NCI-H82 treated with DMSO at 0.1 percent for 48 hours (cell line): ENCODE data around the gene SLCO3A1.

Source experiments
- DNase-seq: peaks from one replicate; lab custom pipeline; 2025; ENCODE audit not compliant: unreplicated experiment; lab: John Stamatoyannopoulos, UW

Gene SLCO3A1

GRCh38 chr15:91997163-91997562 lies 143.7 kb downstream of the SLCO3A1 start:
- no peak for DNase-seq

DNA sequence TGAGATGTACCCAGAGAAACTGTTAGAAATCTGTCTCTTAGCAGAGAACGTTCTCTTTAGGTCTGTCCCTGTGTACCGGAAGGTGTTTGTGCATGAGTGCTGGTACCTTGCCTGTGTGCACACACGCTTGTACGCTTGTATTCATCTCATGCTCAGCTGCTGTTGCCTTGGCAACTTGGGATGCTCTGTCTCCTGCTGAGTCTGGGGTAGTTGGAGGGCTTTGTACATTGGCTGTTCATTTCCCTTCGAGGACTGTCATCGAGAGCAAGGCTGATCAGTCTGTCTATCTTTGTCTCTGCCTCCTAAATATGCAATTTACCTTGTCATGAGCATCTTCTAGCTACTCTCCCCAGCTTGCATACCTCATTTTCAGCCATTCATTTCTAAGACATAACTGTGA lies 147.2 kb downstream of the SLCO3A1 start:
- no peak for DNase-seq

- no peak for DNase-seq
Measured at GRCh38 chr15:92001307-92001706, 147.8 kb downstream of the SLCO3A1 start.

GRCh38 chr15:92002666-92003065 lies 149.2 kb downstream of the SLCO3A1 start:
- no peak for DNase-seq

DNA sequence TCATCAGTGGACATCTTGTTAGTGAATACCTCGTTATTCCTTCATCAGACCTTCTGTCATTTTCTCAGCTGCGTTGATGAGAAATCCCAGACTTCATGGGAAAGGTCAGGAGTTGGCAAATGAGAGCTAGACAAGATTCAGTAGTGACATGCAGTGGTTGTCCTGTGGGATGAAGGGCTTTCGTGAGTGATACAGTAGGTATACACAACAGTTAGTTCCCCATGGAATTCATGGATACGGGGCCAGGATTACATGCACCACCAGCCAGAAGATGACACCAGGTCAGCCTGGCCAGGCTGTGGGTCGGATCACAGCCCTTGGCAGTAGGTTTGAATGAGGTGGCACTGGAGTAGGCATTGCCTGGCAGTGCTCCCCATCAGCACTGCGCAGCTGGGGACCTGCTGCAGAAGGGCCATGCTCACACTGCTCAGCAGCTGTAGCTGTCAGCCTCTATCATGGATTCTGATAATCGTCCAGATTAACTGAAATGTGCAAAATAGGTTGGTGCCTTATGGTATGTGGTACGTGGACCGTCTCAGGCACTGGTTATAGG lies 150.1 kb downstream of the SLCO3A1 start:
- no peak for DNase-seq

DNA sequence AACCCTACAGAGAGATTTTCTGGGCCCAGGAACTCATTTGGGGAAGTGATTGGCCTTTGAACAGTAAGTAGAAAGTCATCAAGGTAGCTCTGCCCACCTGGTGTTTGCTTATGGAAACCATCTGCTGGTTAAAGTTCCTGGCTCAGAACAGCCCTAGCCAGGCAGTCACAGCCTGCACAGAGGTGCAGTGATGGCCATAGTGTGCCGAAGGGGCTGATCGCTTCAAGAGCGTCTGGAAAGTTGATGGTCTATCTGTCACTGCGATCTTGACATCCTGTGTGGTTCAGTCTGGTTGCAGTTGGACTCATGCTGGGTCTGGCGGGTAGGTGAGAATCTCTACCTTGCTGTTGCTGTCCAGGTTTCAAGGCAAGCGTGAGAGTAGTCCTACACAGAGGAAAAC lies 151.6 kb downstream of the SLCO3A1 start:
- DNase-seq, result no peak

DNA sequence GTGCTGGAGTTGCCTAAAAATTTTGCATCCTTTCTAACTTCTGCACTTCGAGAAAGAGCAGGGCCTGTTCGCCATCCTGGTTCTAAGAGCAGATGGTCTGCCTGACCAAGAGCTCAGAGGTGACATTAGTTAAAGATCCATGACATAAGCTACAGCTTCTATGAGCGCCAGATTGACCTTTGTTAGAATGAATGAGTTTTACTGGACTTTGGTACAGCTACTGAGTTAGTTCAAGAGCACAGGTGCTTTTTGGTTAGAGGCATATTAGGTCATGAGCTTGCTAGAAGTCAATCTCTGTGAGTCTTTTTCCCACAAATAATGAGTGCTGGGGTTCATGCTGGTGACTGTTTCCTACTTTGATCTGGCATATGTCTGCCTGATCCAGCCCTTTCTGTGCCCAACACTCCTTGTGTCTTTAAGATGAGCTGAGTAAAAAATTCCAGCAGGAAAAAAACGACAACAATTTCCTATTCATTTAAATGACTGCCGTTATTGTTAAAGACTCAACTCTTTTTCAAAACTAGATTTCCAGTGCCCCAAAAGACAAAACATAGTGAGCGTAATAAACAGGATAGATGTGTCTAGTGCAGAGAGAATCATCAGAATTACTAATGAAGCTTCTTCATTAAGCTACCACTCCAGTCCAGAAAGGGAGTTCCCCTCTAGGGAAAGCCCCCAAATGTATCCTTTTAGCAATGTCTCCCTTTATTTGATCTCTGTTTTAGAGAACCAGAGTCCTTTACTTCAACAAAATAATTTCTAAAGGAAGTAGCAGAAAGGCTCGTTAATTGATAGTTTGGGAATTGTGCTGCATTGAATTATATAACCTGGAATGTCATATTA lies 152.9 kb downstream of the SLCO3A1 start:
- no peak for DNase-seq

- DNase-seq, result no peak
Measured at GRCh38 chr15:92009162-92009561, 155.7 kb downstream of the SLCO3A1 start.

DNA sequence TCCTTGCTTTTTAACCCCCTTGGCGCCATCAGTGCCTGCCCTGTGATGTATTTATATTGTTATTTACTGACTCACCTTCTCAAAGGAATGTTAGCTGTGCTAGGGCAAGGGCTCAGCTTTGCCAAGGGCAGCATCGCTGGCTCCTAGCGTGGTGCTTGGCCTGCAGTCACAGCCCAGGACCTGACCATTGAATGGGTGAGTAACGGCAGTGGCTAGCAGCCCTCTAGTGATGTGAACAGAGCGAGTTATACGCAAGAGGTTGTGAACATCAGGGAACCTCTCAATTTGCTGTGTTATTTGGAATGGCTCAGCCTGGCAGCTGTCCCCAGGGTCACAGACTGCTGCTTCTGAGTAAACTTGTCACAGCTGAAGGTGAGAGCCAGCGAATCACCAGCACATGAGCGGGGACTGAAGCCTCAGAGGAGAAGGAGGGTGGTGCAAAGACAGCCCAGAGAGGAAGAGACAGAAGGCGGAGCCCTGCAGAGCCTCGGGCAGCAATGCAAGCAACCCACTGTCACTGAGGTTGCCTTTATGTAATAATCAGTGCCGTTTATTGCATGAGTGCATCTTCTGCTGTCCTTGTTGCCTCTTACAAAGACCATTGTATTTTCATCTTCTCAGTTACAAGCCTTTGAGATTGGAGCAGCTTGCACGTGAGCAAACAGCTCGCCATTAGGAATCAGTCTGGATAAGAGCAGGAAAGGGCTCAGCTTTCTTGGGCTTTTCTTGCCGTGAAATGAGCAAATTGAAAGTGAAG lies 158.3 kb downstream of the SLCO3A1 start:
- no peak for DNase-seq

GRCh38 chr15:92012368-92012629 lies 158.8 kb downstream of the SLCO3A1 start:
- DNase-seq, result no peak

- DNase-seq, result no peak
Measured at GRCh38 chr15:92012881-92013280, 159.4 kb downstream of the SLCO3A1 start.

- no peak for DNase-seq
Measured at GRCh38 chr15:92014281-92015030, 160.9 kb downstream of the SLCO3A1 start.

GRCh38 chr15:92017882-92018534 lies 164.5 kb downstream of the SLCO3A1 start:
- no peak for DNase-seq

- DNase-seq, result no peak
Measured at GRCh38 chr15:92018535-92019239, 165.2 kb downstream of the SLCO3A1 start.

GRCh38 chr15:92019706-92020105 lies 166.2 kb downstream of the SLCO3A1 start:
- no peak for DNase-seq

DNA sequence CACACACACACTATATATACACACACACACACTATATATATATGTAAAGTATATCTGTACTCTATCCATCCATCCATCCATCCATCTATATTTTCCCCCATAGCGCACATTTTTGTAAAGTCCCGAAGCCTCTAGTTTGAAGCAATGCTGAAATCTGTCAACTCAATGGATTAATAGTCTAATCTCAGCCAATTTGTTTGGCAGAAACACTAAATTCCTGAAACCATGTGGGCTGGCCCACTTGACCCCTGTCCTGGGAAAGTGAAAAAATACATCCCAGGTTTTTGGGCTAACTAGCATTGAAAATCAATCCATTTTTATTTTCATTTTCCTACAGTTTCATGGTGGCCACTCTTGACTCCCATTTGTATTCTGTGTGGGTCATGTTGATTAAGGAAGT lies 166.7 kb downstream of the SLCO3A1 start:
- DNase-seq, result no peak

DNA sequence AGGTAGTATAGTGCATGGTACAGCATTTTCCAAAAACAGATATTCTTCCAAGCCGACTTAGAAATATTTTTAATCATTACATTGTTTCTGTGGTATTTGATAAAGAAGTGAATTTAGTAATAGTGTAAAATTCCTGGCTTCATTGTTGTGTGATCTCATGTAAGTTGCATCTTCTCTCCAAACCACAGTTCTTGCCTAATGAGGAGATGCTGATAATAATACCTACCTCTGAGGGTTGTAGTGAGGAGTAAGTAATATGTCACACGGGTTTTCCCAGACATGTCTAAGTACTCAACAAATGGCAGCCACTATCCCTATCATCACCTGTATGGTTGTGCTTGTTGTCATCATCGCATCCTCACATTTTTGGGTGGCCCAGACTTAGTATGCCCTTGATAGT lies 167.3 kb downstream of the SLCO3A1 start:
- DNase-seq, result no peak

GRCh38 chr15:92021792-92022191 lies 168.3 kb downstream of the SLCO3A1 start:
- no peak for DNase-seq

DNA sequence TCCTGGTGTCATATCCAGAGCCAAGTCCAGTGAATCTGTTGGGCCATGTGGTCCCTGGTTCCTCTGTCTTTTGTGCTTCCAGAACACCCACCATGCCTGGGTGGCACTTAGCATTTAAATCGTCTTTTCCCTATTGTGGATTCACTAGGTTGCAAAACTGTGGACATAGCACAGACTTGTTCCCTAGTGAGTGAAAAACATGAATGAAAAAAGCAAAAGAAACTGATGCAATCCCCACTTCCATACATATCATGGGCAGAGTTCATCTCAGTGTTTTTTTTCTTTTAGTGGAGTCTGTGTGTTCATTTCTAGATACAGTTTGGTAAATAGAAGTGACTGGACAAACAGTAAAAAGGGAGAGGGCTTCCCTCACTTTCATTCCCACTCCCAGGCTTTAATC lies 170.5 kb downstream of the SLCO3A1 start:
- no peak for DNase-seq

DNA sequence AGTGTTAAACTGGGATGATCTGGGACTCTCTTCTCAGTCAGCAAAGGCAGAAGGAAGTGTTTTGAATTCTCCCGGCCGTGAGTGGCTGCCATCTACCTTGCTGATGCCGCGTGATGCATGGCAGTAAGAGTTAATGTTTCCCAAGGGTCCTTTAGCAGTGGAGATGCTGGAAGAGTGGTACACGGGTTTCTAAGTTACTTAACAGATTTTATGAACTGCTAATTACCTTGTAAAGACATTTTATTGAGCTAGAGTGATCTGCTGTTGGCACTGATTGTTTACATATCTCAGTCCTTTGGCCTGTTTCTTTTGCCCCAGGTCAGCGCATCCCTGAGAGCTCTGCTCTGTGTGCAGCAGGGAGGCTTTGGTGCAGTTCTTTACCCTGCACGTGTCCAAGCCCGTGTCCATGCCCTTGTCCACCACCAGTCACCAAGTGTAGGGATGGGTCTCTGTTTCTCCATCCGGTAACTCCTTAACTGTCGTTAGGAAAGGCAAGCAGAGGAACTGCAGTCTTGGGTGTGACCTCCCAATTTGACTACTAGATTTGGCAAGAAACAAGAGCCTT lies 172.3 kb downstream of the SLCO3A1 start:
- DNase-seq, result no peak
